Ishikawa (cell line): ENCODE measurements around the gene TEAD1.

Source experiments
- CEBPB ChIP-seq: IDR thresholded peaks from 2 replicates; pipeline ENCODE4 v1.6.1; 2012
- CREB1 ChIP-seq: IDR thresholded peaks from 2 replicates; pipeline ENCODE4 v1.6.1; 2012; ENCODE audit warnings: low read depth
- EGR1 ChIP-seq: IDR thresholded peaks from 2 replicates; pipeline ENCODE4 v1.6.1; 2012
- EP300 ChIP-seq: IDR thresholded peaks from 2 replicates; pipeline ENCODE4 v1.6.1; 2012; ENCODE audit warnings: borderline replicate concordance
- FOXM1 ChIP-seq: IDR thresholded peaks from 2 replicates; pipeline ENCODE4 v1.6.1; 2012; ENCODE audit warnings: low read depth, borderline replicate concordance
- NFIC ChIP-seq: IDR thresholded peaks from 2 replicates; pipeline ENCODE4 v1.6.1; 2012
- RAD21 ChIP-seq: IDR thresholded peaks from 2 replicates; pipeline ENCODE4 v1.6.1; 2012; ENCODE audit warnings: low read depth
- TAF1 ChIP-seq: IDR thresholded peaks from 2 replicates; pipeline ENCODE4 v1.6.1; 2012; ENCODE audit warnings: low read depth, mild to moderate bottlenecking
- TCF12 ChIP-seq: IDR thresholded peaks from 2 replicates; pipeline ENCODE4 v1.6.1; 2012; ENCODE audit warnings: low read depth
- TEAD4 ChIP-seq: IDR thresholded peaks from 2 replicates; pipeline ENCODE4 v1.6.1; 2012
- YY1 ChIP-seq: IDR thresholded peaks from 2 replicates; pipeline ENCODE4 v1.6.1; 2012; ENCODE audit warnings: low read depth
- ZBTB7A ChIP-seq: IDR thresholded peaks from 2 replicates; pipeline ENCODE4 v1.6.1; 2012; ENCODE audit warnings: low read depth
- TF ChIP-seq, protein P1 (sequence below): IDR thresholded peaks from 2 replicates; pipeline ENCODE4 v1.6.1; 2012
- TF ChIP-seq, protein P2 (sequence below): IDR thresholded peaks from 2 replicates; pipeline ENCODE4 v1.6.1; 2012
- TF ChIP-seq, protein P3 (sequence below): IDR thresholded peaks from 2 replicates; pipeline ENCODE4 v1.6.1; 2012; ENCODE audit warnings: low read depth, mild to moderate bottlenecking

TEAD1 gene

DNA sequence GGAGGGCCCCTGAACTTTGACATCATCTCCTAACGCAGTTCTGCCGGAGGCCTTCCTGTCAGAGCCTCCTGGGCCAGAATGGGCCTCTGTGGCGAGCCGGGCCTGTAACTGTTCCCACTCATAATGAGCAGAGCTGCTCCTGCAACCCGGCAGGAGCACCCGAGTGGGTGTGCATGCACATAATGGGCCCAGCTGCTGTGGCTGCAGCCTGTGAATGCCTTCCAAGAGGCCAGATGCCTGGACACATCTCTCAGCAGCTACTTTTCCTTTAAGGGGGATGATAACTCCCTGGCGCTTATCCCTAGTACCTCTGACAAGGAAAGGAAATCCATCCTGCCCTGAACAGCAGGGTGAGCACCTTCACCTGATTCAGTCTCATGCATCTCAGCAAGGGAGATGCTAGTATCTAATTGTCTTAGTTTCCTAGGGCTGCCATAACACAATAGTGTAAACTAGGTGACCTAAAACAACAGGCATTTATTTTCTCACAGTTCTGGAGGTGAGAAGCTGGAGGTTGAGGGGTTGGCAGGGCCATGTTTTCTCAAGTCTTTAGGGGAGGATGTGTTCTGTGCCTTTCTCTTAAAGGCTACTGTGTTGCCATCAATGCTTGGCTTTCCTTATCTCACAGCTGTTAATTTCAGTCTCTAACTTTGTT, 120.5 kb downstream of the TEAD1 start:
- TF ChIP-seq EGR1 (no peak), TCF12 (no peak), RAD21 (no peak), CREB1 (no peak), ZBTB7A (no peak), TAF1 (no peak), YY1 (no peak), FOXM1 (no peak), NFIC (no peak), EP300 (no peak), TEAD4 (no peak), CEBPB (no peak)
- TF ChIP-seq, protein P1, sequence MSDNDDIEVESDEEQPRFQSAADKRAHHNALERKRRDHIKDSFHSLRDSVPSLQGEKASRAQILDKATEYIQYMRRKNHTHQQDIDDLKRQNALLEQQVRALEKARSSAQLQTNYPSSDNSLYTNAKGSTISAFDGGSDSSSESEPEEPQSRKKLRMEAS, result no peak
- TF ChIP-seq, protein P2, sequence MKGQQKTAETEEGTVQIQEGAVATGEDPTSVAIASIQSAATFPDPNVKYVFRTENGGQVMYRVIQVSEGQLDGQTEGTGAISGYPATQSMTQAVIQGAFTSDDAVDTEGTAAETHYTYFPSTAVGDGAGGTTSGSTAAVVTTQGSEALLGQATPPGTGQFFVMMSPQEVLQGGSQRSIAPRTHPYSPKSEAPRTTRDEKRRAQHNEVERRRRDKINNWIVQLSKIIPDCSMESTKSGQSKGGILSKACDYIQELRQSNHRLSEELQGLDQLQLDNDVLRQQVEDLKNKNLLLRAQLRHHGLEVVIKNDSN, result no peak
- TF ChIP-seq, protein P3, sequence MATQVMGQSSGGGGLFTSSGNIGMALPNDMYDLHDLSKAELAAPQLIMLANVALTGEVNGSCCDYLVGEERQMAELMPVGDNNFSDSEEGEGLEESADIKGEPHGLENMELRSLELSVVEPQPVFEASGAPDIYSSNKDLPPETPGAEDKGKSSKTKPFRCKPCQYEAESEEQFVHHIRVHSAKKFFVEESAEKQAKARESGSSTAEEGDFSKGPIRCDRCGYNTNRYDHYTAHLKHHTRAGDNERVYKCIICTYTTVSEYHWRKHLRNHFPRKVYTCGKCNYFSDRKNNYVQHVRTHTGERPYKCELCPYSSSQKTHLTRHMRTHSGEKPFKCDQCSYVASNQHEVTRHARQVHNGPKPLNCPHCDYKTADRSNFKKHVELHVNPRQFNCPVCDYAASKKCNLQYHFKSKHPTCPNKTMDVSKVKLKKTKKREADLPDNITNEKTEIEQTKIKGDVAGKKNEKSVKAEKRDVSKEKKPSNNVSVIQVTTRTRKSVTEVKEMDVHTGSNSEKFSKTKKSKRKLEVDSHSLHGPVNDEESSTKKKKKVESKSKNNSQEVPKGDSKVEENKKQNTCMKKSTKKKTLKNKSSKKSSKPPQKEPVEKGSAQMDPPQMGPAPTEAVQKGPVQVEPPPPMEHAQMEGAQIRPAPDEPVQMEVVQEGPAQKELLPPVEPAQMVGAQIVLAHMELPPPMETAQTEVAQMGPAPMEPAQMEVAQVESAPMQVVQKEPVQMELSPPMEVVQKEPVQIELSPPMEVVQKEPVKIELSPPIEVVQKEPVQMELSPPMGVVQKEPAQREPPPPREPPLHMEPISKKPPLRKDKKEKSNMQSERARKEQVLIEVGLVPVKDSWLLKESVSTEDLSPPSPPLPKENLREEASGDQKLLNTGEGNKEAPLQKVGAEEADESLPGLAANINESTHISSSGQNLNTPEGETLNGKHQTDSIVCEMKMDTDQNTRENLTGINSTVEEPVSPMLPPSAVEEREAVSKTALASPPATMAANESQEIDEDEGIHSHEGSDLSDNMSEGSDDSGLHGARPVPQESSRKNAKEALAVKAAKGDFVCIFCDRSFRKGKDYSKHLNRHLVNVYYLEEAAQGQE, result no peak

DNA sequence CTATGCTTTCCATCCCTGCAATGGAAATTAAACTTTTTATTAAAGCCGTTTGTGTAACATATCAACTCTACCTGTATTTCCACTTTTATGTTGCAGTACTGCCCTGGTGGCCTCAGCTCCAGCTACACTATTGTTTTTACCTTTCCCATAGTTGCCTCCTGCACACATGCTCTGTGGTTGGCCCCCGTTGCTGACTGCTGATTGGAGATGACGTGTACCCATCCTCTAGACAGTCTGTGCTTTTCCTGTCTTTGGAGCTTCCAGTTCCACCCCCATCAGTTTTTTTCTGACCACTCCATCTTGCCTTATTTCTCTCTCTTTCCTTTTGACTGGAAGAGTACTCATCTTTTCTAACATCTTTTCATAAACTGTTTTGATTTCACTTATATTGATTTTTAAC, 123.8 kb downstream of the TEAD1 start:
- TF ChIP-seq TAF1 (no peak), NFIC (no peak), EP300 (no peak), FOXM1 (no peak), EGR1 (no peak), CREB1 (no peak), TCF12 (no peak), CEBPB (no peak), ZBTB7A (no peak), TEAD4 (no peak), YY1 (no peak)
- TF ChIP-seq, protein P3, result no peak
- TF ChIP-seq, protein P2, result no peak
- TF ChIP-seq, protein P1, result no peak

DNA sequence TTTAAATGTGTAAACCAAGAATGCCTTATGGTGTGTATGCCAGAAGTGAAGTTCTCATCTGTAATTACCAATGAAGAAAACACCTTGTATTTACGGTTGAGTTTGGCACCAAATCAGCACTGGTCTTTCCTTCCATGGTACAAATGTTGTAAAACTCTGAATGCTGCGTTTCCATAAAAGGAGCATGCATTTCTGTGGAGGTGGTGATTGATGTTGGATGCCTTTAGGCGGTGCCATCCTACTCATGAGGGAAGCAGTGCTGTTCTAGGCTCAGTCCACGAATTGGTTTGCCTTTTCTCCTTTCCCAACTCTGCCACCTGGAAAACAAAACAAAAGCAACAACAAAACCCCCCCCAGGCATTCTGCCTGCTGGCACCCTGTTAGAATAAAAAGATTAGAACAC, 124.4 kb downstream of the TEAD1 start:
- TF ChIP-seq RAD21 (no peak), TAF1 (no peak), NFIC (no peak), YY1 (no peak), ZBTB7A (no peak), FOXM1 (no peak), CREB1 (no peak), TEAD4 (no peak), EP300 (no peak), CEBPB (no peak), EGR1 (no peak), TCF12 (no peak)
- TF ChIP-seq, protein P3, result no peak
- TF ChIP-seq, protein P1, result no peak
- TF ChIP-seq, protein P2, result no peak

DNA sequence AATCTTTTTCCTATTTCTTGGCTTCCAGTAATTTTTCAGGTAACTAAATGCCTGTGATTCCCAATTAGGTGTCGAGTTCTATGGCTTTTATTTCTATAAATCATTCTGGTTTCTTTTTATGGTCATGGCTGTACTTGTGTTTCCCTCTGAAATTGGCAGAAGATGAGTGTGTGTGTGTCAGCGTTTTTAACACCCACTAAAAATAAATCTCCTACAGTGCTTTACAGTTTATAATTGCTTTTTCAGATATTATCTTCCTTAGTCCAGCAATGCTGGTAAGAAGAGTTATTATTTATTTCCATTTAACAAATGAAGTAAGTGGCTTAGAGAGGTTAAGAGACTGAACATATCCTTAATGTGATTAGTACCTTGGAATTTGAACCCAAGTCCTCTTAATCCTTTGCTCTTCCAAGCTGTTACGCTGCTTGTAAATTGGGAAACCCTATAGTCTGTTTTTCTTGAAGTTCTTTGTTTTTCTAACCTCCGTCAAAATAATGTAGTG, 125.2 kb downstream of the TEAD1 start:
- no peak for TF ChIP-seq YY1
- TF ChIP-seq ZBTB7A, result no peak
- no peak for TF ChIP-seq CEBPB
- no peak for TF ChIP-seq CREB1
- no peak for TF ChIP-seq TAF1
- TF ChIP-seq, protein P2, result no peak
- no peak for TF ChIP-seq TEAD4
- TF ChIP-seq, protein P3, result no peak
- no peak for TF ChIP-seq NFIC
